Measurements from ENCODE around the gene SEC63.
"Not testable (repeated sequence)": the region's sequence is repeated elsewhere in the genome, so short reads cannot be mapped to it uniquely, and the experiment has no call there.

SEC63 gene

DNA sequence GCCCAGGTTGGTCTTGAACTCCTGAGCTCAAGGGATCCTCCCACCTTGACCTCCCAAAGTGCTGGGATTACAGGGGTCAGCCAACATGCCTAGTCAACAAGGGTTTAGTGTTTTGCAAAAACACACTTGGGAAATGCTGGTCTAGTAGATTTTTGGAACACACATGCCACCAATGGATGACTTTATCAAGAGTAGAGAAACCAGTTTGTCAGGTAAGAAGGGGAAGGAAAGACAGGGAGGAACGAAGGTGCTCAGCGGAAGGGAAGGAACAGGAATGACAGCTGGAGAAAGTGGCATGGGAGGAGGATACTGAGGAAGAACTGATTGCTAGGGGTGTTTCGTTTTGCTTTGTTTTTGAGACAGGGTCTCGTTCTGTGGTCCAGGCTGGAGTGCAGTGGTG, 15.6 kb upstream of the SEC63 start:
- DNase-seq (ENCODE audit: insufficient read length, low spot score) (no peak), FAIRE-seq (no peak)
- TF ChIP-seq POLR2AphosphoS5 (IDR thresholded peaks at IDR 0.05; ENCODE audit: low read depth, low read length) (no peak), POU2F2 (IDR thresholded peaks at IDR 0.05; ENCODE audit: low read depth, low read length) (no peak), SPI1 (IDR thresholded peaks at IDR 0.05; ENCODE audit: low read depth, low read length) (no peak), PAX5 (IDR thresholded peaks at IDR 0.05; ENCODE audit: insufficient read depth, low read length, severe bottlenecking) (no peak), TAF1 (IDR thresholded peaks at IDR 0.05; ENCODE audit: low read depth, low read length) (no peak), POLR2A (IDR thresholded peaks at IDR 0.05; ENCODE audit: low read depth, low read length) (no peak)

DNA sequence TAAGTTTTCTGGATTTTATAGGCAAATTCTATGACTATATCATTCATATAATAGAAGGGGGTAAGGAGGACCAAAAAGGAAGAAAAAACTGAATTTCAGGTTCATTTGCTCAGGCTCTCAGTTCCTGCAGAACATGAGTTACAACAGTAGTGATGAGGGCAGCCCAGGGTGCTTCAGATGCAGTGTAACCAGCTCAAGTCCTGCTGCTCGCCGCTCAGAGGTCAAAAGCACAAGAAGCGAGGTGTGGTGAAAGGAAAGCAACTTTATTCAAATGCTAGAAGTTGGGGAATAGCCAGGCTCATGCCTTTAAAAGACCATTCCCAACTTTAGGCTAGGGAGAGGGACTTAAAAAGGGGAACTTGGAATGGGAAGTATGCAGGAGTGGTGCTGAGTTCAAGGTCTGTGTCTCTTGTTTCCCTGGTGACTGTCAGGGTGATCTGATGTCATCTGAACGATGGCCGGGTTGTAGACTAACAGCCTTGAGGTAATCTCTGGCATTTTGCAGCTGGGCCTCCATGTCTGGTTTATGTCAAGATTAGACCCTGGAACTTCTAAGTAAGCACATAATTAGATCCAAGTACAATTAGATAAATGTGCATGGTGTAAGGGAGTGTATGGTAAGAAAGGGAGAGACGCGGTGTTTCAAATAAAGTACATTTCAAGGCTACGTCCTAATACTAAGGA, 14.5 kb upstream of the SEC63 start:
- TF ChIP-seq PAX5 (IDR thresholded peaks at IDR 0.05; ENCODE audit: insufficient read depth, low read length, severe bottlenecking) (no peak), TAF1 (IDR thresholded peaks at IDR 0.05; ENCODE audit: low read depth, low read length) (no peak), POU2F2 (IDR thresholded peaks at IDR 0.05; ENCODE audit: low read depth, low read length) (no peak), SPI1 (IDR thresholded peaks at IDR 0.05; ENCODE audit: low read depth, low read length) (no peak), POLR2AphosphoS5 (IDR thresholded peaks at IDR 0.05; ENCODE audit: low read depth, low read length) (no peak)
- no peak for DNase-seq (ENCODE audit: insufficient read length, low spot score)
- FAIRE-seq, result no peak

DNA sequence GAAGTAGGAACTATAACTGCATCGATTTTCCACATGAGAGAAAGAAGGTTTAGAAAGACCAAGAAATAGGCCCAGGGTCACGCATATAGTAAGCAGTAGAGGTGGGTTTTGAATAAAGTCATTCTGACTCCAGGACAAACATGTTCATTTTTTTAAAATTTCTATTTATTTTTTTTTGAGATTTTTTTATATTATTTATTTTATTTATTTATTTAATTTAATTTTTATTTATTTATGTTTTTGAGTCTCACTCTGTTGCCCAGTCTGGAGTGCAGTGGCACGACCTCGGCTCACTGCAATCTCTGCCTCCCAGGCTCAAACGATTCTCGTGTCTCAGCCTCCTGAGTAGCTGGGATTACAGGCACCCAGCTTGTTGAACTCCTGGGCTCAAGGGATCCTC, 13.2 kb upstream of the SEC63 start:
- no peak for FAIRE-seq
- TF ChIP-seq POU2F2 (IDR thresholded peaks at IDR 0.05; ENCODE audit: low read depth, low read length) (no peak), SPI1 (IDR thresholded peaks at IDR 0.05; ENCODE audit: low read depth, low read length) (no peak), POLR2AphosphoS5 (IDR thresholded peaks at IDR 0.05; ENCODE audit: low read depth, low read length) (no peak), PAX5 (IDR thresholded peaks at IDR 0.05; ENCODE audit: insufficient read depth, low read length, severe bottlenecking) (no peak), POLR2A (IDR thresholded peaks at IDR 0.05; ENCODE audit: low read depth, low read length) (no peak), TAF1 (IDR thresholded peaks at IDR 0.05; ENCODE audit: low read depth, low read length) (no peak)

DNA sequence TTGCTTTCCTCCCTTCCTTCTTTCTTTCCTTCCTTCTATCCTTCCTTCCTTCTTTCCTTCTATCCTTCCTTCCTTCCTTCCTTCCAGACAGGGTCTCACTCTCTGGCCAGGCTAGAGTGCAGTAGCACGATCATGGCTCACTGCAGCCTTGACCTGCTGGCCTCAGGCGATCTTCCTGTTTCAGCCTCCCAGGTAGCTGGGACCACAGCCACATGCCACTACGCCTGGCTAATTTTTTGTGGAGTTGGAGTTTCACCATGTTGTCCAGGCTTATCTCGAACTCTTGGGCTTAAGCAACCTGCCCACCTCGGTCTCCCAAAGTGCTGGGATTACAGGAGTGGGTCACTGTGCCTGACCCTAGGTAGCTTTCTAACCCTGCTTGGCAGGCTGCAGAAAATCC, 12.2 kb upstream of the SEC63 start:
- TF ChIP-seq POU2F2 (IDR thresholded peaks at IDR 0.05; ENCODE audit: low read depth, low read length) (no peak), POLR2AphosphoS5 (IDR thresholded peaks at IDR 0.05; ENCODE audit: low read depth, low read length) (no peak), SPI1 (IDR thresholded peaks at IDR 0.05; ENCODE audit: low read depth, low read length) (no peak), PAX5 (IDR thresholded peaks at IDR 0.05; ENCODE audit: insufficient read depth, low read length, severe bottlenecking) (no peak), POLR2A (IDR thresholded peaks at IDR 0.05; ENCODE audit: low read depth, low read length) (no peak), TAF1 (IDR thresholded peaks at IDR 0.05; ENCODE audit: low read depth, low read length) (no peak)
- FAIRE-seq, result no peak

More for the DNA sequence above, 13.2 kb upstream of the SEC63 start:
- DNase-seq (ENCODE audit: insufficient read length, low spot score), result no peak

DNA sequence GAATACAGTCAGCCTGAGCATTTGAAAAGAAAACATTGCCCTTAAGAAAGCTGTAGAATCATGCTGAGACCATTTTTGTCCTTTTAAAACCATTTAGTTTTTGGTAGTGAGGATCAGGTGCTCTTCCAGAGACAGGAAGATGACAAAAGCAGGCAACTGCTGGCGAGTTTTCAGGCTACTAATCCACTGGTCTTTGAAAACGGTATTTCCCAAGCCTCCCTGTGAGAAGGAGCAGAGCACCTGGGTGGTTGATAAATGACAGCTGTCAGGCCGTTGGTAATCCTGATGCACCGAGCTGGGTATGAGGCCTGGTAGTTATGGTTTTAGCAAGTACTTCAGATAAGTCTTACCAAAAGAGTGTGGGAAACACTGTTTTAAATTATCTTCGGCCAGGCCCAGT, 10.1 kb upstream of the SEC63 start:
- FAIRE-seq (no peak), DNase-seq (ENCODE audit: insufficient read length, low spot score) (no peak)
- TF ChIP-seq POU2F2 (IDR thresholded peaks at IDR 0.05; ENCODE audit: low read depth, low read length) (no peak), PAX5 (IDR thresholded peaks at IDR 0.05; ENCODE audit: insufficient read depth, low read length, severe bottlenecking) (no peak)

More for the DNA sequence above, 12.2 kb upstream of the SEC63 start:
- no peak for DNase-seq (ENCODE audit: insufficient read length, low spot score)

DNA sequence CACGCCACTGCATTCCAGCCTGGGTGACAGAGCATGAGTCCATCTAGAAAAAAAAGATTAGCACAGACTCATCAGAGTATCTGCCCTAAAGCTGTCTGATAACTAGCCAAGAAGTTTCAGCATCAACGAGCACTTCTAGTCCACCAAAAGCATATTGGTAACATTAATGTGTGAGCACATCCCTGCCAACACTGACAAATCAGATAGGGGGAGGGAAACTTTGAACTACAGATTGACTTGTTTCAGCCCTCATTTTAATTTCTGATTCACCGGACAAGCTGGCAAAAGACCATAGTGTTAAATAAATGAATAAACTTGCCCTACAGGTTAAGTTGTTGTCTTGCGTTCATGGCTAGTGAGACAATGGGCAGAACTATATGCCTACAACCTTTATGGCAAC, 7.7 kb upstream of the SEC63 start:
- FAIRE-seq (no peak), DNase-seq (ENCODE audit: insufficient read length, low spot score) (no peak)
- TF ChIP-seq POU2F2 (IDR thresholded peaks at IDR 0.05; ENCODE audit: low read depth, low read length) (no peak), POLR2AphosphoS5 (IDR thresholded peaks at IDR 0.05; ENCODE audit: low read depth, low read length) (no peak), TAF1 (IDR thresholded peaks at IDR 0.05; ENCODE audit: low read depth, low read length) (no peak), POLR2A (IDR thresholded peaks at IDR 0.05; ENCODE audit: low read depth, low read length) (no peak), PAX5 (IDR thresholded peaks at IDR 0.05; ENCODE audit: insufficient read depth, low read length, severe bottlenecking) (no peak), SPI1 (IDR thresholded peaks at IDR 0.05; ENCODE audit: low read depth, low read length) (no peak)

DNA sequence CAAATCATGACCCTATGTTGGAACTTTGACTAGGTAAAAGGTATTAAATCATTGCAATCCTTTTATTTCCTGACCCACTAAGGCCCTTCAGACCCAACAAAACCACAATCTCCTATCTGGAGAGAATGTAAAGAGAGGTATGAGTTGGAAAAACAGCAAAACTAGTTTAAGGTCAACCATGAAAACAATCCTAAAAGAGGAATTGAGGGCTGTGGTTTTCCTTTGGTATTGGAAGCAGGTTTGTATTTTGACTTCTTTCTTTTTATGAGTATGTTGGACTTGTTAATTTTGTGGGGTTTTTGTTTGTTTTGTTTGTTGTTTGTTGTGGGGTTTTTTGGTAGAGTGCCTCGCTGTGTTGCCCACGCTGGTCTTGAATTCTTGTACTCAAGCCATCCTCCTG, 4.7 kb upstream of the SEC63 start:
- FAIRE-seq, result no peak
- TF ChIP-seq TAF1 (IDR thresholded peaks at IDR 0.05; ENCODE audit: low read depth, low read length), result no peak
- no peak for TF ChIP-seq POU2F2 (IDR thresholded peaks at IDR 0.05; ENCODE audit: low read depth, low read length)
- no peak for TF ChIP-seq POLR2A (IDR thresholded peaks at IDR 0.05; ENCODE audit: low read depth, low read length)
- no peak for TF ChIP-seq POLR2AphosphoS5 (IDR thresholded peaks at IDR 0.05; ENCODE audit: low read depth, low read length)
- TF ChIP-seq SPI1 (IDR thresholded peaks at IDR 0.05; ENCODE audit: low read depth, low read length), result no peak
- no peak for TF ChIP-seq PAX5 (IDR thresholded peaks at IDR 0.05; ENCODE audit: insufficient read depth, low read length, severe bottlenecking)
- DNase-seq (ENCODE audit: insufficient read length, low spot score), result no peak

DNA sequence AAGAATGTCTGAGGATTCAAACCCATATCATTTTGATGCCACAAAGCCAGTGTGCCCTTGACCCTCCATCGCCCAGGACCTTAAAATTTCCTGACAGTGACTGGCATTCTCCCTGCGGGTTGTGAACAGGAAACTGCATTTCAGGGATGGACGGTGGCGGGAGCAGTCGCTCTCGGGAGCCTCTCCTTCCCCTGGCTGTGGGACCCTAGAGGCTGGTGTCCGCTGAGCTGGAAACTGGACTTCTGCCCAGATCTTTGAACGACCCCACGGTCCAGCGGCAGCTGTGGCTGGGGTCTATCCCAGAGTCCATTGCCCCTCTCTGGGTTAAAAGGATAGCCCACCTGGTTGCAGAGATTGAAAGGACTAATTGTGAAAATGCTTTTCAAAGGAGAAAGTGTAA, 1.4 kb upstream of the SEC63 start:
- no peak for DNase-seq (ENCODE audit: insufficient read length, low spot score)
- TF ChIP-seq POU2F2 (IDR thresholded peaks at IDR 0.05; ENCODE audit: low read depth, low read length), result no peak
- TF ChIP-seq PAX5 (IDR thresholded peaks at IDR 0.05; ENCODE audit: insufficient read depth, low read length, severe bottlenecking), result no peak
- TF ChIP-seq SPI1 (IDR thresholded peaks at IDR 0.05; ENCODE audit: low read depth, low read length), result no peak
- TF ChIP-seq POLR2A (IDR thresholded peaks at IDR 0.05; ENCODE audit: low read depth, low read length), result no peak
- no peak for TF ChIP-seq TAF1 (IDR thresholded peaks at IDR 0.05; ENCODE audit: low read depth, low read length)
- TF ChIP-seq POLR2AphosphoS5 (IDR thresholded peaks at IDR 0.05; ENCODE audit: low read depth, low read length), result no peak
- no peak for FAIRE-seq

DNA sequence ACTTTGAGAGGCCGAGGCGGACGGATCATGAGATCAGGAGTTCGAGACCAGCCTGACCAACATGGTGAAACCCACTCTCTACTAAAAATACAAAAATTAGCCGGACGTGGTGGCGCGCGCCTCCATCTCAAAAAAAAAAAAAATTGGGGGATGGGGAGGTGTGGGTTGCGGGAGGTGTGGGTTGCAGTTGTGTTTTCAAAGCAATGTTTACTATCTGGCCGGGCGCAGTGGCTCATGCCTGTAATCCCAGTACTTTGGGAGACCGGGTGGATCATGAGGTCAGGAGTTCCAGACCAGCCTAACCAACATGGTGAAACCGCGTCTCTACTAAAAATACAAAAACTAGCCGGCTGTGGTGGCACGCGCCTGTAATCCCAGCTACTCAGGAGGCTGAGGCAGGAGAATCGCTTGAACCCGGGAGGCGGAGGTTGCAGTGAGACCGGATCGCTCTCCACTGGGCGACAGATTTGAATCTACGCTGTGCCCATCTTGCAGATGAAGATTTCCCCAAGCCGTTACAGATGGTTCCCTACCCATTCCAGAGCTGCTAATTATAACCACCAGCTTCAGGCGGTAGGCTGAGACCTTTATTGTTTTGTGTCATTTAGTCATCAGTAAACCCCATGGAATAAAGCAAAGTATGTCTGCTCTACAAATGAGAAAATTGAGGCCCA, 818 bp upstream of the SEC63 start:
- not testable (repeated sequence) for FAIRE-seq

DNA sequence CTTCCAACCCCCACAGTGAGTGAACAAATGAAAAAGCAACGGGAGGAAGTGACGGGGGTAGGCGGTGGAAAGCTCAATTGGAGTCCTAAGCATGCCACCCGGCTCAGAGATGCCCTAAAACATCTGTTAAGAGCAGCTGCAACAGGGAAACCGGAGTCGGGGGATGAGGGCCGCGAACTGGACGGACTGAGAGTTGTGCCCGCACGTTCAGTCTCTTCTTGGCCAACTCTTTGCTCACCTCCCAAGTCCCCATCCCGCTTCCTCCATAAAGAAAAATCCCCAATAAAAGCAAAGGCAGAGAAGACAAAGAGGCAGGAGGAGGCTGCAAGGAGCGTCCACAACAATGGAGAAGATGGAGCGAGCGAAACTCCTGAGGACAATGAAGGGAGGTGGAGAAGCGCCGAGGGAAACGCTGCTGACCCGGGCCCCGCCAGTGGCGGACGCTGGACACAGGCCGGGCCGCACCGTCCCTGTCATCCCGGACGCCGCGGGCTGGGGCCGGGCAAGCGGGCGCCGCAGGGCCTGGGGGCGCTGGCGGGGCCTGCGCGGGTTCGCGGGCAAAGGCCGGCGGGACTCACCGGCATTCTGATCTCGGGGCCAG, 600 bp downstream of the SEC63 start:
- DNase-seq (ENCODE audit: insufficient read length, low spot score) (peak; percentile 38), FAIRE-seq (peak; percentile 78)
- TF ChIP-seq TAF1 (IDR thresholded peaks at IDR 0.05; ENCODE audit: low read depth, low read length) (peak; percentile 41; the same call in 1 of the 2 replicates), PAX5 (IDR thresholded peaks at IDR 0.05; ENCODE audit: insufficient read depth, low read length, severe bottlenecking) (no peak), POLR2AphosphoS5 (IDR thresholded peaks at IDR 0.05; ENCODE audit: low read depth, low read length) (no peak; the same call in none of the 2 replicates), POLR2A (IDR thresholded peaks at IDR 0.05; ENCODE audit: low read depth, low read length) (no peak), POU2F2 (IDR thresholded peaks at IDR 0.05; ENCODE audit: low read depth, low read length) (no peak), SPI1 (IDR thresholded peaks at IDR 0.05; ENCODE audit: low read depth, low read length) (peak; percentile 72)

More for the DNA sequence above, 818 bp upstream of the SEC63 start:
- not testable (repeated sequence) for DNase-seq (ENCODE audit: insufficient read length, low spot score)
